Ovary (tissue), 3 donors: ENCODE measurements around the gene CLCN6.

ENCODE experiments used
- POLR2A ChIP-seq: fragments of 450-650 bp; IDR thresholded peaks from one replicate; pipeline ENCODE4 v1.6.1; 2017; ENCODE audit warnings: antibody characterized with exemption, mild to moderate bottlenecking, moderate library complexity
- TF ChIP-seq, protein P1 (sequence below), 3 donors: fragments of 450-650 bp in 2 of 3; fragments of 200-600 bp in 1 of 3; IDR thresholded peaks; one replicate each; pipeline versions ENCODE4 v1.5.1 to v1.8.0; 2016 to 2022; ENCODE audit warnings: antibody characterized with exemption in 3 of 3, mild to moderate bottlenecking in 1 of 3
- donor health status: DM: no; HTN: no; CAD: no.

DNA sequence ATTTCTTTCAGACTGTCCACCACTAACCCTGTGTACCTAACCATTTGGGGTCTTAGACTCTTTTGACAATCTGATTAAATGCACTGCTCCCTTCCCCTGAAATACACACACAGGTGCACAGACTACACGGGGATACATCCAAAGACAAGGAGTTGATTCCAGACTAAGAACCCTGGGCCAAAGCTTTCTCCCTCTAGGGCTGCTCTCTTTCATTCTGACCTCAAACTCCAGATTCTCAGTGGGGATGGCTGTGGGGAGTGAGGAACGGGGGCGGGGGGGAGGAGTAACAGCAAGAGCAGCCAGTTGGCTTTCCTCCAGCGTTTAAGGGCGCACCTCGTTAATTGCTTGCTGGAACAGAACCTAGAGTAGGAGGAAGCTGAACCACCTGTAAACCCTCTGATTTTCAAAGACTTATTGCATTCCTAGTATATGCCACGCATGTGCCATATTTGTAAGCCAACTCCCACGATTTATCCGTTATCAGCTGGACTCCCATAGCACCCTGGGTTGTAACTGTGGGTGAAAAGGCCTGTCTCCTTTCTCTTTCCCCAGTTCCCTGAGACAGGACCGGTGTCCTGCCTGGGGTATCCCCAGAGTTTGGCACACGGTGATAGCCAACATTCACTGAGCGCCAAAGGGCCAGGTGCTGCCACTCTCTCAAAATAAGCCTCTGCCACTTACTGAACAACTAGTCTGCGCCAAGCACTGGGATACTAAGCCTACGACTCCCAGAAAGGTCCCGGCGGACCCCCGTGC lies 1.1 kb upstream of the CLCN6 start:
- TF ChIP-seq, protein P1, sequence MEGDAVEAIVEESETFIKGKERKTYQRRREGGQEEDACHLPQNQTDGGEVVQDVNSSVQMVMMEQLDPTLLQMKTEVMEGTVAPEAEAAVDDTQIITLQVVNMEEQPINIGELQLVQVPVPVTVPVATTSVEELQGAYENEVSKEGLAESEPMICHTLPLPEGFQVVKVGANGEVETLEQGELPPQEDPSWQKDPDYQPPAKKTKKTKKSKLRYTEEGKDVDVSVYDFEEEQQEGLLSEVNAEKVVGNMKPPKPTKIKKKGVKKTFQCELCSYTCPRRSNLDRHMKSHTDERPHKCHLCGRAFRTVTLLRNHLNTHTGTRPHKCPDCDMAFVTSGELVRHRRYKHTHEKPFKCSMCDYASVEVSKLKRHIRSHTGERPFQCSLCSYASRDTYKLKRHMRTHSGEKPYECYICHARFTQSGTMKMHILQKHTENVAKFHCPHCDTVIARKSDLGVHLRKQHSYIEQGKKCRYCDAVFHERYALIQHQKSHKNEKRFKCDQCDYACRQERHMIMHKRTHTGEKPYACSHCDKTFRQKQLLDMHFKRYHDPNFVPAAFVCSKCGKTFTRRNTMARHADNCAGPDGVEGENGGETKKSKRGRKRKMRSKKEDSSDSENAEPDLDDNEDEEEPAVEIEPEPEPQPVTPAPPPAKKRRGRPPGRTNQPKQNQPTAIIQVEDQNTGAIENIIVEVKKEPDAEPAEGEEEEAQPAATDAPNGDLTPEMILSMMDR (IDR thresholded peaks at IDR 0.05), result no peak
- TF ChIP-seq POLR2A, result no peak
